ENCODE measurements around the gene PIK3R1. TPM values are rescaled to one million over a fixed set of nuclear protein-coding genes. Genes with fewer than 3 reads are reported as not detected.

PIK3R1 gene
- total RNA-seq, 1 donor from 2014 or later, result 15.5 TPM

DNA sequence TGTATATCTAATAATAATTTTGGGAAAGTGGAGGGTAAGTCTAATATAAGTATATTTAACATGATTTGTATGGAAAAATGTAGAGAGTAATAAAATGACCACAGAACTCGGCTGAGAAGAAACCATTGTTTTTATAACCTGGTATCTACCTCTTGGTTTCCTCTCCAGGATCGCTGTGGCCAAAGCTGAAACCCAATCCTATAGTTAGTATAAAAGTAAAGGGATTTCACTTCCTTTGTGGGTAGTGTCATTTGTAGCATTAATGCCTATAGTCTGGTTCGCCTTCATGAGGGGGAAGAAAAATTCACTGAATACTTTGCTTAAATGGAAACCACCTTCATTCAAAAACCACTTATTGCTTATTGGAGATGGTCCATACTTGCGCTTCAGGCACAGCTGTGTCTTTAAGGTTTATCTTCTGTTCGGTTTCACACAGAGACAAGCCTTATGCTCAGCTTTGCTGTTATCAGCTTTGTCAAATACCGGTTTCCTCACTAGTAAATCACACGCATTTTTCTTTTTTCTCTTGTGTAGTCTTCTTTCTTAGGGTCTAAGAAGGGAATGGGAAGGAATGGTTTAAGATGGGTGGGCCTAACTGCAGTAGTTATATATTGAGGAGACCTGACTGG is 12.1 kb downstream of the PIK3R1 start:
- Histone ChIP-seq H3K27me3 (ENCODE audit: control insufficient read depth, insufficient read depth, low read length) (no peaks in the 10 kb centered on the region), H3K36me3 (ENCODE audit: control insufficient read depth, insufficient read depth, low read length) (peaks cover 10% of the 10 kb centered on the region), H3K4me3 (ENCODE audit: low read depth, low read length) (no peak overlapping the region)
- TF ChIP-seq, protein P1, sequence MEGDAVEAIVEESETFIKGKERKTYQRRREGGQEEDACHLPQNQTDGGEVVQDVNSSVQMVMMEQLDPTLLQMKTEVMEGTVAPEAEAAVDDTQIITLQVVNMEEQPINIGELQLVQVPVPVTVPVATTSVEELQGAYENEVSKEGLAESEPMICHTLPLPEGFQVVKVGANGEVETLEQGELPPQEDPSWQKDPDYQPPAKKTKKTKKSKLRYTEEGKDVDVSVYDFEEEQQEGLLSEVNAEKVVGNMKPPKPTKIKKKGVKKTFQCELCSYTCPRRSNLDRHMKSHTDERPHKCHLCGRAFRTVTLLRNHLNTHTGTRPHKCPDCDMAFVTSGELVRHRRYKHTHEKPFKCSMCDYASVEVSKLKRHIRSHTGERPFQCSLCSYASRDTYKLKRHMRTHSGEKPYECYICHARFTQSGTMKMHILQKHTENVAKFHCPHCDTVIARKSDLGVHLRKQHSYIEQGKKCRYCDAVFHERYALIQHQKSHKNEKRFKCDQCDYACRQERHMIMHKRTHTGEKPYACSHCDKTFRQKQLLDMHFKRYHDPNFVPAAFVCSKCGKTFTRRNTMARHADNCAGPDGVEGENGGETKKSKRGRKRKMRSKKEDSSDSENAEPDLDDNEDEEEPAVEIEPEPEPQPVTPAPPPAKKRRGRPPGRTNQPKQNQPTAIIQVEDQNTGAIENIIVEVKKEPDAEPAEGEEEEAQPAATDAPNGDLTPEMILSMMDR (IDR thresholded peaks at IDR 0.05; ENCODE audit: insufficient read depth, low read length, severe bottlenecking), result no peak
- FAIRE-seq (no peak), DNase-seq (ENCODE audit: low read depth) (no peak)

DNA sequence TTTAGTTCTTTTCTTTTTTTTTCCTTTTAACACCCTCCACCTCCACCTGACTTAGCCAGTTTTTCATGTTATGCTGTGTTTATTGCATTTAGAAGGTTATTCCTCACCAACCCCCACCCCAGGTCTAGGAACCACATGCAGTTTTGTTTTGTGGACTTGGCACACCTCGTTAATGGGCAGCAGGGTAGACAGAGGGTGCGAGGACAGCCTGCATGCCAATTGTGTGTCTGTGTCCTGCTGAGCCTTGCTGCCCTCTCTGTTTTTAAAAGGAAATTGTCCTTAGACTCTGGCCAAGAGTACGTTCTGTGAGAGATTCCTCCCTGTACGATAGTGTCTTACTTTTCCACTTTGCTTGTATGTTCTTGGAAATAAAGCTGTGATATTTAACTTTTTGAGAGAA is 13.9 kb downstream of the PIK3R1 start:
- peaks cover 10% of the 10 kb centered on the region for H3K36me3 ChIP-seq (ENCODE audit: control insufficient read depth, insufficient read depth, low read length)
- no peaks in the 10 kb centered on the region for H3K27me3 ChIP-seq (ENCODE audit: control insufficient read depth, insufficient read depth, low read length)
- DNase-seq (ENCODE audit: low read depth), result no peak
- H3K4me3 ChIP-seq (ENCODE audit: low read depth, low read length), result no peak overlapping the region
- no peak for FAIRE-seq
- TF ChIP-seq, protein P1 (IDR thresholded peaks at IDR 0.05; ENCODE audit: insufficient read depth, low read length, severe bottlenecking), result no peak

DNA sequence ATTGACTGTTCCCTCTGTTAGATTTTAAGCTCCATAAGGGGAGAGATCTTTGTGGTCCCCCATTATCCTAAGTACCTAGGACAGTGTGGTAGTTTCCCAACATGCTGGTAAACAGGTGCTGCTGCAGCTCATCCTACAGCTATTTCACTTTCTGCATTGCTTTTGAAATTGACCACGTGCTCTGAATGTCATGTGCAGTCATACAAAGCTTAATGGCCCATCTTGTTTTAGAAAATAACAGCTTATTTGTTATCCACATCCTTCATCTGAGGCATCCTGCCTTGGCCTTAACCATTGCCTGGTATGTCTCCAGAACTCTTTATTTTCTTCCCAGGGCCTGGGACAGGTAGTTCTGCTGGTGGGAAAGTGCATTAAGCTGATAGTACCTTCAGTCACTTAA is 14.7 kb downstream of the PIK3R1 start:
- FAIRE-seq (no peak), DNase-seq (ENCODE audit: low read depth) (no peak)
- TF ChIP-seq, protein P1 (IDR thresholded peaks at IDR 0.05; ENCODE audit: insufficient read depth, low read length, severe bottlenecking), result no peak
- Histone ChIP-seq H3K27me3 (ENCODE audit: control insufficient read depth, insufficient read depth, low read length) (no peaks in the 10 kb centered on the region), H3K4me3 (ENCODE audit: low read depth, low read length) (no peak overlapping the region), H3K36me3 (ENCODE audit: control insufficient read depth, insufficient read depth, low read length) (peaks cover 10% of the 10 kb centered on the region)

DNA sequence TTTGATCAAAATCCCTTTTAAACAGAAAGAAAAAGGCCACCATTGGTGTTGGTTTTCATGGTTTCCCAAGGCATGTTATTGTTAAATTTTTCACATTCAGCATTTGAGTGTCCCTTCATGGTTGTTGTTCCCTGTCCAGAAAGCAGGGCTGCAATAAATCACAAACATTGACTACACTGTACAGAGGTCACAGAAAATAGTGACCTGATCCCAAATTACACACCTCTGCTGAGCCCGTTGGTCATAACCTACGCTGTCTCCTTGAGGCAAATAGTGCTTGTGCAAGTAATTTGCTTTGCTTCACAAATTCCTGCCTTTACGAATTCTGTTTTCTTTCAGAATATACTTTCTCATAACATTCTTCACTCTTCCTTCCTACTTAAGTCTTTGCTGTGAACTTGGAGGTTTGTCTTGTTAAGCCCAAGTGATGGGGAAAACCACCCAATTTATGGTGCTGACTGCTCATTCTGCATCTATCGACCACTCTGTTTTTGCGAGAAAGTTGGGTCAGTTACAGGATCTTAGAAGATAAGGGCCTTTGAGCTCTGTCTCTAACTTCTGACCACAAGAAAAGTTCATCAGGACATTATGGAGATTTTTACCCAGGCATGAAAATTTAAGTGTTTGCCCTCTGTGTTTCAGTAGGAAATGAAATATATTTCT is 16.0 kb downstream of the PIK3R1 start:
- Histone ChIP-seq H3K36me3 (ENCODE audit: control insufficient read depth, insufficient read depth, low read length) (peaks cover 7% of the 10 kb centered on the region), H3K27me3 (ENCODE audit: control insufficient read depth, insufficient read depth, low read length) (no peaks in the 10 kb centered on the region), H3K4me3 (ENCODE audit: low read depth, low read length) (no peak overlapping the region)
- TF ChIP-seq, protein P1 (IDR thresholded peaks at IDR 0.05; ENCODE audit: insufficient read depth, low read length, severe bottlenecking), result no peak
- FAIRE-seq (no peak), DNase-seq (ENCODE audit: low read depth) (no peak)

DNA sequence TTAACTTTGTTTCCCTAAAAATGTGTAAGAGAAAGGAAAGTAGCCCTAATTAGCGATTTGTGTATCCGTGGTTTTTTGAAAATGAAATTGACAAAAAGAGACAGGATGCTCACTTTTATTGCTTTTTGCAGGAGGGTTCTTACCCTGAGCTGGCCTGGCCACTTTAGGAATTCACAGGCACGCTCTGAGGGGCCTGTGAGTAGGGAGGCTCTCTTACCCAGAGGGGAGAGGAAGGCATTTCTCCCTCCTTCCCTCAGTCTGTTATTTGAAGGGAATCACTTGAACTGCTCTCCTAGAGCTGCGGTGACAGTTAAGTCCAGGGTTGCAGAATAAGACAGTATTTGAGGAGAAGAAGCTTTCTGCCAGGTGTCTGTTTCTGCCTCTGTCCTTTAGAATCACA is 16.7 kb downstream of the PIK3R1 start:
- no peak for FAIRE-seq
- Histone ChIP-seq H3K4me3 (ENCODE audit: low read depth, low read length) (no peak overlapping the region), H3K27me3 (ENCODE audit: control insufficient read depth, insufficient read depth, low read length) (no peaks in the 10 kb centered on the region), H3K36me3 (ENCODE audit: control insufficient read depth, insufficient read depth, low read length) (peaks cover 5% of the 10 kb centered on the region)
- DNase-seq (ENCODE audit: low read depth), result no peak
- TF ChIP-seq, protein P1 (IDR thresholded peaks at IDR 0.05; ENCODE audit: insufficient read depth, low read length, severe bottlenecking), result no peak
